Neutrophil (primary cell): ENCODE measurements around the gene CAMK1D.

Experiments used
- H3K27ac ChIP-seq: fragments of 200-600 bp; sonication (generic); 2 replicates; pipeline ENCODE4 v1.5.1; 2016; ENCODE audit warnings: mild to moderate bottlenecking, moderate library complexity
- H3K27me3 ChIP-seq: fragments of 200-600 bp; sonication (generic); 2 replicates; pipeline ENCODE4 v1.6.0; 2016; ENCODE audit warnings: mild to moderate bottlenecking
- H3K36me3 ChIP-seq: fragments of 200-600 bp; sonication (generic); 2 replicates; pipeline ENCODE4 v1.5.1; 2017
- H3K4me1 ChIP-seq, 2 experiments: fragments of 200-600 bp in 1 of 2; sonication (generic) in 1 of 2; 1 replicate in 1 of 2; 2 replicates in 1 of 2; pipeline versions ENCODE4 v1.5.1 to v1.6.1; 2013 to 2016; ENCODE audit warnings: low read depth in 1 of 2, low read length in 1 of 2, mild to moderate bottlenecking in 1 of 2, moderate library complexity in 1 of 2; ENCODE audit not compliant: control insufficient read depth in 1 of 2, insufficient read depth in 1 of 2
- H3K4me3 ChIP-seq, 2 experiments: fragments of 200-600 bp in 1 of 2; sonication (generic) in 1 of 2; 1 replicate in 1 of 2; 2 replicates in 1 of 2; pipeline ENCODE4 v1.5.1; 2013 to 2016; ENCODE audit warnings: low read depth in 1 of 2, low read length in 1 of 2, mild to moderate bottlenecking in 1 of 2, moderate library complexity in 1 of 2
- H3K9me3 ChIP-seq: fragments of 200-600 bp; sonication (generic); 2 replicates; pipeline ENCODE4 v1.5.1; 2016
- CTCF ChIP-seq: fragments of 200-600 bp; sonication (generic); IDR thresholded peaks from 2 replicates; pipeline ENCODE4 v1.5.1; 2016; ENCODE audit warnings: antibody characterized with exemption

The CAMK1D gene

GRCh38 chr10:12702215-12702770, 352.9 kb downstream of the CAMK1D start:
- H3K36me3 ChIP-seq = no peaks in the 10 kb centered on the region
- H3K4me3 ChIP-seq = no peak overlapping the region
- H3K4me1 ChIP-seq = no peaks in the 10 kb centered on the region
- H3K9me3 ChIP-seq = no peaks in the 10 kb centered on the region
- H3K27me3 ChIP-seq = no peaks in the 10 kb centered on the region
- no peak for TF ChIP-seq CTCF
- H3K27ac ChIP-seq = no peak overlapping the region

DNA sequence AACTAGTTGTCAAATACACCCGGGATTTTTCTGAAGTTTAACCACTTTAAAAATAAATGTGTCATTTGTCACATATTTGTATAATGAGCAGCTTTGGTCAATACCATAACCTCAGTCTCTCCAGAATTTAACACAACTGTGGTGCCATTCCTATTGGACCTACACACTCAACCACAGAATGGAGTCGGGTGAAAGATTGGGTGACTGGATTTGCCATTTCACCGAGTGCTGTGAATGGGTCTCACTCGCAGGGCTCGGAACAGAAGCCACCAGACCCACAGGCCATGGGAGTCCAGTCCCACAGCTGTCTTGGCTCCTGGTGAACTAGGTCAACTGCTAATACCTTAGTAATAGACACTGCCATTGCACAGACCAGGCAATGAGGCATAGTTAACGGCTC, 353.8 kb downstream of the CAMK1D start:
- no peaks in the 10 kb centered on the region for H3K36me3 ChIP-seq
- no peak overlapping the region for H3K4me3 ChIP-seq
- no peaks in the 10 kb centered on the region for H3K9me3 ChIP-seq
- no peaks in the 10 kb centered on the region for H3K27me3 ChIP-seq
- H3K4me1 ChIP-seq = no peaks in the 10 kb centered on the region
- H3K27ac ChIP-seq = no peak overlapping the region
- no peak for TF ChIP-seq CTCF

DNA sequence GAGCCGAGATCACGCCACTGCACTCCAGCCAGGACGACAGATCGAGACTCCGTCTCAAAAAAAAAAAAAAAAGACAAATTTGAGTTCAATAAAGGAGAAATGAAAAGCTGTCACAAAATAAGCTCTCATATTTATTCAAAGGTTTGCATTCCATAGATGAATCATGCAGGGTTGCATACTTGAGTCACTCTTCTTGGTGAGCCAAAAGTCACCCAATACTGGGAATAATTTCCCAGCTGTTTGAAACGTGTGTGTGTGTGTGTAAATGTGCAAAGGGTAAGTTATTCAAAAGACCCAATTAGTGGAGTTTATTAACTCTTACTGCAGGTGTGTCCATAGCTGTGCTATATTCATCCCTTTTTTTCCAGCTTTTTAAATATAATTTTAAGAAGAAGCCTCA, 354.5 kb downstream of the CAMK1D start:
- no peak overlapping the region for H3K4me3 ChIP-seq
- H3K36me3 ChIP-seq = no peaks in the 10 kb centered on the region
- no peak for TF ChIP-seq CTCF
- H3K27ac ChIP-seq = no peak overlapping the region
- H3K4me1 ChIP-seq = no peaks in the 10 kb centered on the region
- H3K9me3 ChIP-seq = no peaks in the 10 kb centered on the region
- H3K27me3 ChIP-seq = no peaks in the 10 kb centered on the region

GRCh38 chr10:12704488-12704887, 355.1 kb downstream of the CAMK1D start:
- no peak overlapping the region for H3K4me3 ChIP-seq
- H3K27me3 ChIP-seq = no peaks in the 10 kb centered on the region
- no peaks in the 10 kb centered on the region for H3K9me3 ChIP-seq
- no peak overlapping the region for H3K27ac ChIP-seq
- no peaks in the 10 kb centered on the region for H3K36me3 ChIP-seq
- H3K4me1 ChIP-seq = no peaks in the 10 kb centered on the region
- TF ChIP-seq CTCF = no peak

DNA sequence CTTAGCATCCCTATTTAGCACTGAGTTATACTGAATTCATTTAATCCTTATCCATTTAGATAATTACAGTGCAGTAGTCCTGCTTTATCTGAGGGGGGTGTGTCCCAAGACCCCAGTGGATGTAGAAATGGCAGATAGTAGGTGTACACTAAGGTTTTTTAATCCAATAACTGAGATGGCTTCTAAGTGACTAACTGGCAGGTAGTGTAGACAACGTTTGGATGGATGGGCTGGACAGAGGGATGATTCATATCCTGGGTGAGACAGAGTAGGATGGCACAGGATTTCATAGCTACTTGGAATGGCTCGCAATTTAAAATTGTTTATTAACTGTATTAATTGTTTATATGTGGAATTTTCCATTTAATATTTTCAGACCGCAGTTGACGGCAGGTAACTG, 356.6 kb downstream of the CAMK1D start:
- no peak overlapping the region for H3K27ac ChIP-seq
- no peaks in the 10 kb centered on the region for H3K4me1 ChIP-seq
- no peaks in the 10 kb centered on the region for H3K9me3 ChIP-seq
- H3K4me3 ChIP-seq = no peak overlapping the region
- TF ChIP-seq CTCF = no peak
- H3K27me3 ChIP-seq = no peaks in the 10 kb centered on the region
- no peaks in the 10 kb centered on the region for H3K36me3 ChIP-seq
